Body of pancreas (tissue), 4 donors: ENCODE data around the gene MYO6.

Experiments
- POLR2A ChIP-seq, 3 donors: fragments of 450-650 bp; IDR thresholded peaks; one replicate each; pipeline ENCODE4 v1.6.1; 2016; ENCODE audit warnings: antibody characterized with exemption in 3 of 3, mild to moderate bottlenecking in 2 of 3
- TF ChIP-seq, protein P1 (sequence below), 7 experiments: fragments of 450-650 bp in 4 of 7; fragments of 200-600 bp in 3 of 7; sonication (generic) in 3 of 7; IDR thresholded peaks; one replicate each; pipeline ENCODE4 v1.5.1; 2016 to 2019; ENCODE audit warnings: antibody characterized with exemption in 7 of 7

DNA sequence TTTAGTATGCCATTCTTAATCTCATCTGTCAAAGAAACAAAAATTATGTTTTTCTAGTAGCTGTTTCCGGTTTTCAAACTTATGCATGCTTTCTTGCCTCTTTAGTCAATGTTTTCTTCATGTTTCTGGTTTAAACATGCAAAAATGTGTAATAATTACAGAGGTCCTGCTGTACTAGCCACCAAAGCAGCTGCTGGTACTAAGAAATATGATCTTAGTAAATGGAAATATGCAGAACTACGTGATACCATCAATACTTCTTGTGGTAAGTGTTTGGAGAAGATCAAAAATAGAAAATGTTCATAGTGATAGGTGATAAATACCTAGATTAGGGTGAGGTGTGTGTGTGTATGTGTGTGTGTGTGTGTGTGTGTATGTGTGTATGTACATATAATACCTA lies 158.4 kb downstream of the MYO6 start:
- TF ChIP-seq, protein P1, sequence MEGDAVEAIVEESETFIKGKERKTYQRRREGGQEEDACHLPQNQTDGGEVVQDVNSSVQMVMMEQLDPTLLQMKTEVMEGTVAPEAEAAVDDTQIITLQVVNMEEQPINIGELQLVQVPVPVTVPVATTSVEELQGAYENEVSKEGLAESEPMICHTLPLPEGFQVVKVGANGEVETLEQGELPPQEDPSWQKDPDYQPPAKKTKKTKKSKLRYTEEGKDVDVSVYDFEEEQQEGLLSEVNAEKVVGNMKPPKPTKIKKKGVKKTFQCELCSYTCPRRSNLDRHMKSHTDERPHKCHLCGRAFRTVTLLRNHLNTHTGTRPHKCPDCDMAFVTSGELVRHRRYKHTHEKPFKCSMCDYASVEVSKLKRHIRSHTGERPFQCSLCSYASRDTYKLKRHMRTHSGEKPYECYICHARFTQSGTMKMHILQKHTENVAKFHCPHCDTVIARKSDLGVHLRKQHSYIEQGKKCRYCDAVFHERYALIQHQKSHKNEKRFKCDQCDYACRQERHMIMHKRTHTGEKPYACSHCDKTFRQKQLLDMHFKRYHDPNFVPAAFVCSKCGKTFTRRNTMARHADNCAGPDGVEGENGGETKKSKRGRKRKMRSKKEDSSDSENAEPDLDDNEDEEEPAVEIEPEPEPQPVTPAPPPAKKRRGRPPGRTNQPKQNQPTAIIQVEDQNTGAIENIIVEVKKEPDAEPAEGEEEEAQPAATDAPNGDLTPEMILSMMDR (IDR thresholded peaks at IDR 0.05) = no peak
- TF ChIP-seq POLR2A (IDR thresholded peaks at IDR 0.05) = no peak
